Heart left ventricle (tissue), 16 donors: ENCODE data around the gene TTYH1. TPM values are rescaled to one million over a fixed set of nuclear protein-coding genes. Genes with fewer than 3 reads are reported as not detected.

Experiments used
- ATAC-seq, 4 donors: fragments of 200-7000 bp; cut with Tn5 transposase; one replicate each; pipeline ENCODE4 v1.9.1; 2020 to 2022; ENCODE audit warnings: moderate library complexity in 4 of 4, mild to moderate bottlenecking in 3 of 4, moderate number of reproducible peaks in 1 of 4
- DNase-seq, 5 donors: peaks; one replicate each; pipeline ENCODE4 v3.0.0-alpha.2; 2020
- H3K27ac ChIP-seq, 12 donors: fragments of 200-600 bp; sonication (generic) in 4 of 12; one replicate each; pipeline versions ENCODE4 v1.5.0 to v1.8.0; 2016 to 2022; ENCODE audit warnings: mild to moderate bottlenecking in 2 of 12
- H3K27me3 ChIP-seq, 9 donors: fragments of 200-600 bp; sonication (generic) in 2 of 9; one replicate each; pipeline versions ENCODE4 v1.5.1 to v1.8.0; 2016 to 2022; ENCODE audit warnings: mild to moderate bottlenecking in 3 of 9
- H3K36me3 ChIP-seq, 9 donors: fragments of 200-600 bp; sonication (generic) in 2 of 9; one replicate each; pipeline versions ENCODE4 v1.5.0 to v1.8.0; 2018 to 2022; ENCODE audit warnings: mild to moderate bottlenecking in 2 of 9
- H3K4me1 ChIP-seq, 12 donors: fragments of 200-600 bp; sonication (generic) in 4 of 12; one replicate each; pipeline versions ENCODE4 v1.5.0 to v1.8.0; 2016 to 2022; ENCODE audit warnings: mild to moderate bottlenecking in 3 of 12
- H3K4me3 ChIP-seq, 12 donors: fragments of 200-600 bp; sonication (generic) in 4 of 12; one replicate each; pipeline versions ENCODE4 v1.5.0 to v1.8.0; 2017 to 2022; ENCODE audit warnings: mild to moderate bottlenecking in 9 of 12, moderate library complexity in 4 of 12
- H3K9me3 ChIP-seq, 12 donors: fragments of 200-600 bp; sonication (generic) in 4 of 12; one replicate each; pipeline versions ENCODE4 v1.5.0 to v1.8.0; 2016 to 2022; ENCODE audit warnings: mild to moderate bottlenecking in 1 of 12
- CTCF ChIP-seq, 12 donors: fragments of 200-600 bp; sonication (generic) in 4 of 12; IDR thresholded peaks; one replicate each; pipeline versions ENCODE4 v1.5.0 to v1.8.0; 2018 to 2022; ENCODE audit warnings: antibody characterized with exemption in 12 of 12, mild to moderate bottlenecking in 5 of 12
- POLR2A ChIP-seq, 2 donors: fragments of 450-650 bp; IDR thresholded peaks; one replicate each; pipeline ENCODE4 v1.6.1; 2017; ENCODE audit warnings: antibody characterized with exemption in 2 of 2, mild to moderate bottlenecking in 2 of 2, moderate library complexity in 2 of 2
- WGBS, 4 donors: extraction: QIAGEN DNeasy Blood & Tissue Kit in 2 of 4; methylation state at CpG; one replicate each; pipeline versions ENCODE4 v1.1.5 to v1.1.7; 2013 to 2018; 5-methylcytosine and 5-hydroxymethylcytosine counted together
- intact Hi-C, 10 donors: fragments of 100-400 bp; cut with DNase I; formaldehyde crosslinking; loops; one replicate each; pipeline versions ENCODE4 v1.11.1 to v1.14.2; 2022
- polyA plus RNA-seq, 2 donors: library from polyadenylated mRNA; stranded (reverse); fragments of 200-250 nt; gene quantifications; one replicate each; pipeline ENCODE4 v1.2.3, GENCODE V29; 2013
- total RNA-seq, 9 donors: library from RNA; depleted of rRNA in 2 of 9; stranded (reverse); fragments of >200 nt in 2 of 9; fragmentation: NEBNext Ultra II Directional in 3 of 9; extraction: Animal tissue kit (Norgen Biotek cat#: 25700) in 3 of 9; gene quantifications; one replicate each; pipeline versions ENCODE4 v1.1.0 to v1.2.4, GENCODE V29; 2016 to 2023
- donor health status: ischemic (EF 13 %, LVEDD 7.1; RV severe dilation, severe dysfunction).
- donor health status: healthy with polysubstance abuse.
- donor health status: DM: no; HTN: yes; CAD: no.
- donor health status: DM: no; HTN: no; CAD: no.
- donor health status: ischemic (EF 25% LVEDD 6.9; RV normal size, moderate dysfunction).
- donor health status: ischemic (EF 25% LVEDD 5.7; RV mildly dilated, moderate dysfunction).
- donor health status: healthy.
- donor health status: DM: yes; HTN: yes; CAD: no.
- donor health status: ischemic (EF 35%, LVEDD 5.7; RV mildly dilated, moderate dysfunction).
- donor health status: nonischemic (EF 11% LVEDD 7.7; RV severe dilation, severe dysfunction).
- donor health status: DM: yes; HTN: yes; CAD: no.
- donor health status: PGD.
- donor health status: ischemic (EF 29% LVEDD 5.4; RV normal size, mild dysfunction).
- donor health status: nonischemic (EF 23%, LVEDD 6.1; RV moderate dilation, normal function).

Gene TTYH1
- total and polyA plus RNA-seq, 11 donors = 0.46 to 6.9 (median 1.1) TPM

DNA sequence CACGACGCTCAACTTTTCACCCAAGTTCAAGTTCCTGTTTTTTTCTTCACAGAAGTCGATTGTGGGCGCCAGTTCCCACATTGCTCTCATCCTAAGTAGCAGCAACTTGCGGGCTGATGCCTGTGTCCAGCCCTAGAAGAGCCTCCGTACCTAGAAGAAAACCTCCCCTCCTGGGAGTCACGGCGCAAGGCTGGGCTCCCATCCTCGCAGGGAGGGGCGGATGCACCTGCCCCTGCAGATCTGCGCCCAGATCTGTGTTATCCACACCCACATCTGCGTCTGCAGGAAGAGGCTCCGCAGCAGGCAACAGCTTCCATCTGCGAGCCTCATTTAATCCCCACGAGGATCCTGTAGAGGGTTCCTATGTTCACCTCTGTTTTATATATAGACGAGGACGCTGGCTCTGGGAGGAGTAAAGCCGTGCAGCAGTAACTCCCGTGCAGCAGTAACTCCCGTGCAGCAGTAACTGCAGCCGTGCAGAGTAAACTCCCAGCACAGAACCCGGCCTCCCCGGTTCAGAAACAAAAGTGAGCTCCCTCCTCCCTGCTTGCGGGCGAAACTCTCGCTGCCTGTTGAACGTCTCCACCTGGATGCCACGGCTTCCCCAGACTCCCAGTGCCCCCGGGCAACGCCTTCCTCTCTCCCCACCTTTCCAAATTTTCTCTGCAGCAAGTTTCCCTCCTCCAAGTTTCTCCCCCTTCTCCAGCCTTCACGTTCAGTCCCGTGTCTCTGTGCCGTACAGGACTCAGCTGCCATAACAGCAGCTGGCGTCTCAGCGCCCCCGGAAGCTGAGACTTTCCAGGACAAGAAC lies 27.1 kb upstream of the TTYH1 start:
- peak in 3 of 4 donors; percentile 22 to 64 (median 39) for ATAC-seq
- Histone ChIP-seq H3K27ac (peak overlapping the region in 2 of 12 donors; percentile 22 to 93), H3K9me3 (no peaks in the 10 kb centered on the region), H3K36me3 (no peaks in the 10 kb centered on the region), H3K4me1 (peaks cover 0 to 42% (median 2%) of the 10 kb centered on the region in 12 donors), H3K4me3 (peak overlapping the region in 9 of 12 donors; percentile 10 to 57 (median 36)), H3K27me3 (peaks cover 0 to 59% (median 13%) of the 10 kb centered on the region in 9 donors)
- 6 to 16% (median 11%) methylated on average over 35 to 36 of the region's 36 CpGs for whole genome bisulfite sequencing, 4 donors
- TF ChIP-seq CTCF (IDR thresholded peaks at IDR 0.05) (no peak), POLR2A (IDR thresholded peaks at IDR 0.05) (no peak)
- intact Hi-C loops = no loop called here
- DNase-seq = peak in 3 of 5 donors; percentile 10 to 35 (median 23)

- H3K36me3 ChIP-seq = no peaks in the 10 kb centered on the region
- H3K27me3 ChIP-seq = peaks cover 0 to 65% (median 13%) of the 10 kb centered on the region in 9 donors
- peak overlapping the region in 7 of 12 donors; percentile 15 to 57 (median 38) for H3K4me3 ChIP-seq
- 44 to 54% (median 48%) methylated on average over 8 to 9 of the region's 9 CpGs for WGBS, 4 donors
- no peak for TF ChIP-seq CTCF (IDR thresholded peaks at IDR 0.05)
- no peak for TF ChIP-seq POLR2A (IDR thresholded peaks at IDR 0.05)
- intact Hi-C loops = no loop called here
- DNase-seq (no peak), ATAC-seq (no peak)
- H3K9me3 ChIP-seq = no peaks in the 10 kb centered on the region
- peak overlapping the region in 1 of 12 donors; percentile 93 for H3K27ac ChIP-seq
- peaks cover 0 to 42% (median 2%) of the 10 kb centered on the region in 12 donors for H3K4me1 ChIP-seq
Observed at GRCh38 chr19:54388802-54389139, 26.5 kb upstream of the TTYH1 start.

DNA sequence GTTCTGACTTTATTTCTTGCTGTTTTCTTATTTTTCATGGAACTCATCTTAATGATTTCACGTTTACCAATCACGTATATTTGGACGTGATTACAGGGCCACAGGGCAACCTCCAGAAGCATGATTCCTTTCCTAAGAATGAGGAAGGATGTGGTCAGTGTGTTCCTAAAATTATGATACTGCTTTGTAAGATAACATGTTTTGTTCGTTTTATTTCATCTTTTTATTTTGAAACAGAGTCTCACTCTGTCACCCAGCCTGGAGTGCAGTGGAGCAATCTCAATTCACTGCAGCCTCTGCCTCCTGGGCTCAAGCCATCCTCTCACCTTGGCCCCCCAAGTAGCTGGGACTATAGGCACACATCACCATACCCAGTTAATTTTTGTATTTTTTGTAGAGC lies 25.7 kb upstream of the TTYH1 start:
- H3K9me3 ChIP-seq = no peaks in the 10 kb centered on the region
- WGBS, 4 donors = 54 to 59% (median 56%) methylated on average over 4 of the region's 4 CpGs
- no peak for ATAC-seq
- no peak for TF ChIP-seq POLR2A (IDR thresholded peaks at IDR 0.05)
- no peak for TF ChIP-seq CTCF (IDR thresholded peaks at IDR 0.05)
- peak overlapping the region in 1 of 12 donors; percentile 93 for H3K27ac ChIP-seq
- DNase-seq = no peak
- peaks cover 0 to 73% (median 13%) of the 10 kb centered on the region in 9 donors for H3K27me3 ChIP-seq
- intact Hi-C loops = no loop called here
- H3K4me3 ChIP-seq = peak overlapping the region in 1 of 12 donors; percentile 57
- H3K36me3 ChIP-seq = no peaks in the 10 kb centered on the region
- peaks cover 0 to 42% (median 2%) of the 10 kb centered on the region in 12 donors for H3K4me1 ChIP-seq

DNA sequence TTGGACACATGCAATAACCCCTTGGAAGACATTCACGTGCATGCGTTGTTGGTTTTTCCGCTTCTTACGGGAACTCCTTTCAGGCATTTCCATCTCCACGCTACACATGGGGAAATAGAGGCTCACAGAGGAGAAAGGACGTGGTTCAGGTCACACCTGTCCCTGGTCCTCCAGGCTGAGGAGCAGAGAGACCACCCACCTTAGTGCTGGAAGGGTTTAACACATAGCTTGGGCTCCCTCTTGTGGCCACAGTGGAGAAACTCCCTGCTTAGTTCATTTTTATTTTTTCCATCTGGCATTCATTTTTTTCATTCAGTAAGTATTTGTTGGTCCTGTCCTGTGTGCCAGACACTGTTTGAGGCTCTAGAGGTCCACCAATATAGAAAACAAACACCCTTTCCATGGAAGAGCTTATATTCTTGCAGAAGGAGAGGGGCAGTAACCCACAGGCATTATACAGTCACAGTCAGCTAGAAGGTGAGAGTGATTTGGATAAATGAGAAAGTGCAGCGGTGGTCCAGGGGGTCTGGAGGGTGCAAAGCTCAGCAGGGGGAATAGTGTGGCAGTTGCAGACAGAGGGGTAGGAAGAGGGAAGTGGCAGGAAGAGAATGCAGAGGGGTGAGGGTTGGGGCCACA lies 24.2 kb upstream of the TTYH1 start:
- ATAC-seq (peak in 1 of 4 donors; percentile 18), DNase-seq (peak in 2 of 5 donors; percentile 30 to 38)
- intact Hi-C loops = loop anchor here in 7 of 10 donors (1.0 to 10.0 kb wide), 4 partner anchors 64 to 66 kb away; no protein-coding TSS in a partner anchor
- Histone ChIP-seq H3K4me1 (peaks cover 0 to 42% (median 2%) of the 10 kb centered on the region in 12 donors), H3K27me3 (peaks cover 0 to 74% (median 13%) of the 10 kb centered on the region in 9 donors), H3K27ac (no peak overlapping the region), H3K36me3 (no peaks in the 10 kb centered on the region), H3K4me3 (no peak overlapping the region), H3K9me3 (no peaks in the 10 kb centered on the region)
- TF ChIP-seq CTCF (IDR thresholded peaks at IDR 0.05) (peak; percentile 55 to 81 (median 73)), POLR2A (IDR thresholded peaks at IDR 0.05) (no peak)
- 19 to 27% (median 25%) methylated on average over 7 of the region's 7 CpGs for WGBS, 4 donors
